ENCODE results near the gene ADGRV1.
A peak's percentile ranks its signal among the peaks of the same experiment; 100 is the strongest.
"Not testable (repeated sequence)": the region's sequence is repeated elsewhere in the genome, so short reads cannot be mapped to it uniquely, and the experiment has no call there.

The ADGRV1 gene

DNA sequence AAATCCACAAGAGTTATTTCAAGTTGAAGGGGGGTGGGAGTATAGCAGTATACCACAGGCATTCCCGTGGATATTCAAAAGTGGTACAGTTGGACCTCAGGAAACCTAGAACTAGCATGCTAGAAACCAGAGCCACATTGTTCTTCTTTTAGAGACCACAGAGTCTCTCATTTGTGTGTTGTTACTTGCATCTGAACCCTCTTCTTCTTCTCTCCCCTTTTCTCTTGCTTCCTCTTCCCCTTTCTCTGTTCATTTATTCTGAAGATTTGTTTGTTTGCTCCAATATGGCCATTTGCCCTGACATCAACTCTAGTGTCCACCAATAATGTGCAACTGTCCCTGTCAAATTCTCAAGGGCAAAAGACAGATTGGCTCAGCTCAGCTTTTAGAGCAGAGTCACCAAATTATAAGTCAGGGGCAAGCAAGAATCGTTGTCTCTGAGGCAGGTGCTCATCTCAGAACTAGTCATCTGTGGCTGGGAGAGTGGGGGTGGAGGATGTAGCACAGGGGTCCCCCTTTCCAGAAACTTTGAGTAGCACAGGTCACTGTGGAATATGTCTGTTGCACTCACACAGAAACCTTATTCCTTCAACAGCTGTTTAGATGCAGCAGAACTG is 503.5 kb downstream of the ADGRV1 start:
- no peak for DNase-seq (ENCODE audit: low read depth, low spot score)

DNA sequence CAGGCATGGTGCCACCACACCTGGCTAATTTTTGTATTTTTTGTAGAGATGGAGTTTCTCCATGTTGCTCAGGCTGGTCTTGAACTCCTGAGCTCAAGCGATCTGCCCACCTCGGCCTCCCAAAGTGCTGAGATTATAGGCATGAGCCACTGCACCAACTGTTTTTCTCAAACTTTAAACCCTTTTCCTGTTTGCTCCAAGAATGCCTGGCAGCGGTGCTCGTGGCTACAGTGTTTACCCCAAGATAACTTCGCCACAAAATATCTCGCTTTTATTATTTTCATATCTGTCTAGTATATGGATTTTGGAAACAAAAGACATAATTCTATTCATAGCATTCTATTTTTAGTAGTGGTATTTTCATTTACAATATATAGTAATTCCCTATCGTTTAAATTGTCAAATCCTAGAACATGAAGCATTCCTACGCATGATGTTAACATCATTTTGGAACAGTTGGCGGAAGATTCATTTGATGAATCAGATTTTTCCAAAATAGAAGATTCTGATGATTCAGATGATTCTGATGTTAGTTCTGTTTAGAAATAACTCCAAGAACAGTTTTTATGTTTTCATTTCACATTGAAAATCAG is 504.6 kb downstream of the ADGRV1 start:
- not testable (repeated sequence) for DNase-seq (ENCODE audit: low read depth, low spot score)

DNA sequence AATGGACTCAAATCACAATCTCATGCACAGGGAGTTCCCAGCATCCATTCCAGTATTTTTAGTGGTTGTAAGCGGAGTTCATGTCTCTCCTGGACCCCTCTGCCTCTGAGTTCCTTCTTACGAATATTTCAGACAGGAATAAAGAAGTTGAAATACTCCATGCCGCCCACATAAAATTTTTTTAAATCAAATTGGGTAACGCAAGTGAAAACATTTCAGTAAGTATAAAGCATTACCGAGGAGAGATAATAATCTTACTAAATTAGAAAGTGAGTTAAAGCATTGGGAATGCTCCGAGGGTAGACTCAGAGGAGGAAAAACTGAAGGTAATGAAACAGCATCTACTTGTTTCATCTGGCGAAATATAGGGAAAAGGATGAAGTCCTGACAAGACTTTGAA is 506.9 kb downstream of the ADGRV1 start:
- DNase-seq (ENCODE audit: low read depth, low spot score) = no peak

DNA sequence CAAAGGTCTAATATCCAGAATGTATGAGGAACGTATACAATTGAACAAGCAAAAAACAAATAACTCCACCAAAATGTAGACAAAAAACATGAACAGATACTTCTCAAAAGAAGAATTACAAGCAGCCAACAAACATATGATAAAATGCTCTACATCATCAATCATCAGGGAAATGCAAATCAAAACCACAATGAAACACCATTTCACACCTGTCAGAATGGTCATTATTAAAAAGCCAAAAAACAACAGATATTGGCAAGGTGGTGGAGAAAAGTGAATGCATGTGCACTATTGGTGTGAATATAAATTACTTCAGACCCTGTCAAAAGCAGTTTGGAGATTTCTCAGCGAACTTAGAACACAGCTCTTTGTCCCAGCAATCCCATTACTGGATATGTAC is 510.8 kb downstream of the ADGRV1 start:
- DNase-seq (ENCODE audit: low read depth, low spot score) = no peak

DNA sequence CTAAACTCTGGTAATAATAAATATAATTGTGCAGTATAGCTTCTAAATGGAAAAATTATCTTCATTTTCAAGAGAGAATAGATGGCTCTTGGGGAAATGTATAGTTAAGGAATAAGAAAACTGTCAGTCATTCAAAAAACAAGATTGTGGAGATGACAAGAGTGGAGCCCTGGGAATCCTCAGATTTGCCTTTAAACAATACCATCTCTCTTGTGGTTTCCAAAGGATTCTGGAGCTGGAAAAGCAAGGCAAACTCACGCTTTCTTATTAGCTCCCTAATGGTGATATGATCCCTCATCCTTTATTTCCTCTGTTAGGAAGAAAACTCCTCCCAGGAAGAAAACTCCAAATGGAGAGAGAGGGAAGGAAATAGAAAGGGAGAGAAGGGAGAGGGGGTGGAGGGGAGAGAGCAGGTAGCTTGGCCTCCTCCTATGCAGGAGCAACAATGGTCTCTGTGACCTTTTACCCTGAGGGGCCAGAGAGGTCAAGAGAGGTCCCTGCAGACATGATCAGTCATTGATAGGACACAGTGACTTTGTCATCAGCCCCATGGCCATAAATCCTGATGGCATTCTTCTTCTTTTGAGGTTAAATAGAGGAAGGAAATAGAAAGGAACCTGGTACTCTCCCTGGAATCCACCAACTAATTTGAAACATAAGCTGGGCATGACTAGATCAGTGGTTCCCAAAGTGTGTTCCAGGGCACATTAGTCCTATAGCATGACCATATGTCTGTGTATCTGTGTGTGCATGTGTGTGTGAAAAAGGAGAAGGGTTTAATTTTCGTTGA is 512.4 kb downstream of the ADGRV1 start:
- DNase-seq (ENCODE audit: low read depth, low spot score) = no peak

DNA sequence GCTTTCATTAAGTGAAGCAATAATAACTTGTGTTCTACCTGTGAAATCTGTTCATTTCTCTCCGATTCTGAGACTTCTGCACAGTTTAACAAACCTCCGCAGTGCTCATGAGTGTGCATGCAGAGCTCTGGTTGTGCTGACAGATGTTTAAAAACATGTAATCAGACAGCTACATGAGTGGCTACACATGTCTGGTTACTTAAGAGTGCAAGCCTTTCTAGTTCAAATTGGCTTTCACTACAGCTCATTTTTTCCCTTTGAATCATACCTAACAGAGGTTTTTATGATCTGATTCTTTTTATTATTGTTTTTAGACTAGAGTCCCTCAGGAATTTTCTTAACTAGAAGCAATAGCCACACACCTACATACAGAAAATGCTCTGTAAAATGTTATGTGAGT is 514.3 kb downstream of the ADGRV1 start:
- DNase-seq (ENCODE audit: low read depth, low spot score) = no peak

DNA sequence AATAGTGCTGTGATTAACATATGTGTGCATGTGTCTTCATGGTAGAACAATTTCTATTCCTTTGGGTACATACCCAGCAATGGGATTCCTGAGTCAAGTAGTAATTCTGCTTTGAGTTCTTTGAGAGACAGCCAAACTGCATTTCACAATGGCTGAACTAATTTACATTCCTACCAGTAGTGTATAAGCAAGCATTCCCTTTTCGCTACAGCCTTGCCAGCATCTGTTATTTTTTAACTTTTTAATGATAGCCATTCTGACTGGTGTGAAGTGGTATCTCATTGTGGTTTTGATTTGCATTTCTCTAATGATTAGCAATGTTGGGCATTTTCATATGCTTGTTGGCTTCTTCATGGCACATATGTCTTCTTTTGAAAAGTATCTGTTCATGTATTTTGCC is 516.0 kb downstream of the ADGRV1 start:
- DNase-seq (ENCODE audit: low read depth, low spot score) = no peak

DNA sequence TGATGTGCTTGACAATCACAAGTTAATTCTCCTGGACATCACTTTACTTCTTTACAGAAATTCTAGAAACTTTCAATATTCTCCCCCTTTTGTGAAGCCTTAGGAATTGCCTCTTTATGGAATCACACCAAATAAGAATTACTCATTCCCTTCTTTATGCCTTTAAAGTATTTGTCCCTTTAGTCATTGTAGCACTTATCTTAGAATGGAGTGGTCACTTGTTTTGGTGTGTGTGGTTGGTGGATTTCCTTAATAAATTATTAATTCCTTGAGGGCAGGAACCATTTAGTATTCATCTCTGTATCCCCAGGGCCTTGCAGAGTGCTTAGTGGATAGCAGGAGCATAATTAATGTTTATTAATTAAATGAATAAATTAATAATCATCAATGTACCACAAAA is 517.5 kb downstream of the ADGRV1 start:
- no peak for DNase-seq (ENCODE audit: low read depth, low spot score)

DNA sequence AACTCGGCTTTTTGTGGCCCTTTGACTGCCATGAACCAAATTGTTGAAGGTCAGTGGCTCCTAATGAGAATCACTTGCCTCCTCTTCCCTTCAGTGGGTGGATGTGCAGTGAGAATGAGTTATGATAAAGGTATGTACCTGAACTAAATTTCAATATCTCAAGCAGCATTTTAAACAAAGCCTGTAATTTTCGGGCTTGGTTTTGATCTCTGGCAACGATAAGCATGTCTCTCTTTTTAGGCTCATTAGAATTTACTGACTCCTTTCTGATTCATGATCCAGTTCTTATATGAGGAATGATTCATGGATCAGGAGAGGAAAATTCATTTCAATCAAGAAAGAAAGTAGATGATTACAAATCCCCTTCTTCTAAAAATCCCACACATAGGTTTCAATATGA is 519.0 kb downstream of the ADGRV1 start:
- DNase-seq (ENCODE audit: low read depth, low spot score) = no peak

DNA sequence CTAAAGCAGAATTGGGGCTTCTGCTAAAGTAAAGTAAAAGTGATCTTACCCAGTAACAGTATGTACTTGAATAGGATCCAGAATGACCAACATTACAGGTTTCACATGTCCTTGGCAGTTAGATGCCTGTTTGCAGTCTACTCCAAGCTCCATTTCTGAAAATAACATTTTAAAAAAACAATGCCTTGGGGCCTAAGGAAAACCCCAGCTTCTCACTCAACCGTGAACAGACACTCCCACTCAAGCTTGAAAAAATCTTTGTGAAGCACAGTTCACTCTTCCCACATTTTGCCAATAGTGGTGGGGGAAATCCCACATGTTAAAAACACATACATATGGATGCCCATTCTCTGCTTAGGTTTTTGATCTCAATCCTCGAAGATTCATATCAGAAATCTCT is 520.4 kb downstream of the ADGRV1 start:
- no peak for DNase-seq (ENCODE audit: low read depth, low spot score)

DNA sequence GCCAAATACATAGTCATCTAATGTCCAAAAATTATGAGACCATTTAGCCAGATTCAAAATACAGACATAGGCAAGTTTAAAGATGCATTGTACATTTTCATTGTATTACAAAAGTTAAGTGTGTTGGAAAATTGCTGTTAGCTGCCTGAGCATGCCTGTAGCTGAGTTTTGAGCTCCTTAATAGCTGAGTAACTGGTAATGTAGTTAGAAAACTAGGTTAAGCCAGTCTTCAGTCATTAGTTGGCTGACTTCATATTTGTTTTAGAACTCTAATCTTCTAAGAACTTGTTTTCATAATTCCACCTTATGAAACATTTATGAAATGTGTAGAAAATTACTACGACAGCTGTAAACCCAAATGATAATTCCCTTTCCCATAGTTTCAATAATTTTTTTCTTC is 531.2 kb downstream of the ADGRV1 start:
- no peak for DNase-seq (ENCODE audit: low read depth, low spot score)

DNA sequence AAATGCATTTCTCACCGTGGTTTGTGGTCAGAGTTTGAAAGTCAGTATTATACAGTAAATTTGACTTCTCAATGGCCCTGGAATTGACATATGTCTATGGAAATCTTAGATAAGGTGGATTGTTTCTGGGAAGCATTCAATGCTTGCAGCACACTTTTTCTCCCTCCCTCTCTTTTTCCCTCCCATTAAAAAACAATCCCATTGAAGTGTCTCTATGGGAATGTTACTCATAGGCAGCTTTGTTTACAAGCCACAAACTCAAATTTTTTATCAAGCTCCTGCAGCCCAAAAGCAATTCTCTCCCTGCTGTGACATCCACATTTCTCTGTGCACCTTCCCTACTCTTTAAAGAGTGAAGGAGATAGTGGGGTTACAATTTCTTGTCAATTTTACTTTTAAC is 532.4 kb downstream of the ADGRV1 start:
- DNase-seq (ENCODE audit: low read depth, low spot score) = no peak

DNA sequence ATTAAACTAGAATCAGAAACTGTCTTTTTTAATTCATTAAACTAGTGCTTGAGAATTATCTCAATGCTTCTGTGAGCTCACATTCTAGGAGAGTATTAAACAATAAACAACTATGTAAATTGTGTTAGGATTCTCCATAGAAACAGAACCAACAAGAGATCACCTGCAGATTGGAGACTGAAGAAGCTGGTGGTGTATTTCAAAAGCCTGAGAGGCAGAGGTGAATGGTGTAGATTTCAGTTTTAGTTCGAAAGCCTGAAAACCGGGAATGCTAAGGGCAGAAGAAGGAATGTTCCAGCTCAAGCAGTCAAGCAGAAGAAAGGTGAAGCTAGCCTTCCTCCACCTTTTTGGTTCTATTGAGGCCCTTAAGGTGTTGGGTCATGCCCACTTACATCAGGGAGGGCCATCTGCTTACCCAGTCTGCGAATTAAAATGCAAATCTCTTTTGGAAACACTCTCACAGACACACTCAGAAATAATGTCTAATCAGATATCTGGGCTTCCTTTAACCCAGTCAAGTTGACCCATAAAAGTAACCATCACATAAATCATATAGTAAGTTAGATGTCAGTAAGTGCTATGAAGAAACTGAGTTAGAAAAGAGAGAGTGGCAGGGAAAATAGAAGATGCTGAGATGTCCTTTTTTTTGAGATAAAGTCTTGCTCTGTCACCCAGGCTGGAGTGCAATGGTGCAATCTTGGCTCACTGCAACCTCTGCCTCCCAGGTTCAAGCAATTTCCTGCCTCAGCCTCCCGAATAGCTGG is 533.1 kb downstream of the ADGRV1 start:
- no peak for DNase-seq (ENCODE audit: low read depth, low spot score)

DNA sequence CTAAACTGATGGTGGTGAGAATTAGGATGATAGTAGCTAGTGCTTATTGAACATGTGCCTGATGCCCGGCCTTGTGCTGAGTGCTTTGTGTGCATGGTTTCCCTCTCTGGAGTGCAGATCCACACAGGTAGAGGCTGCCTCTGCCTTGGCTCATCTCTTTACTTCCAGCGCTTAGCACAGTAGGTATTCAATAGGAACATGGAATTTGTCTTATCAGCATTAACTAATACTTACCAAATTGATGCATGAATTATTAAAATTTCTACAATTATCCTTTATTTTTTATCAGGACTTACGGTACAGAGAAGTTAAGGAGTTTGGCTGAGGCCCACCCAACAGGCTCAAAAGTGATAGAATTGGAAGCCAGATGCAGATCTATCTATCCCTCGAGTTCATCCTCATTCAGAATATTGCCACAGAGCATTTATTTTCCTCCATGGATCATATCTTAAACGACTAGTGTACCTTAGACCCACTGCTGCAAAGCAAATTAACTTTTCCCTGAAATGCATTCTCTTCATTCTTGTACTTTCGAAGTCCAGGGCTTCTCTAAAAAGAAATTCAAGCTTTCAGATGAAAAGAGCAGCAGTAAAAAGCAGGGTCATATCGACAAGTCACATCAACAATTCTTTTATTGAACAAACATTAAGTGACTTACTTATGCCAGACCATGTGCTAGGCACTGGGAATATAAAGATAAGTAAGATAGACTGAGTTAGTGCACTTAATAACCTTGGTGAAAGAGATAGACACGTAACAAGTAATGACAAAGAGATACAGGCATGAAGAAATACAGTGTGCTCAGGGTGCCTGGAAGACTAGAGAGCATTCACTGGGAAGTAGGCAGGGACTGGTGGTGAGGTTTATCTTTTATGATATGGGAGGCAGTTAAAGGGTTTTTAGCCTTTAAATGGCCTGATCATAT is 534.5 kb downstream of the ADGRV1 start:
- DNase-seq (ENCODE audit: low read depth, low spot score) = no peak

DNA sequence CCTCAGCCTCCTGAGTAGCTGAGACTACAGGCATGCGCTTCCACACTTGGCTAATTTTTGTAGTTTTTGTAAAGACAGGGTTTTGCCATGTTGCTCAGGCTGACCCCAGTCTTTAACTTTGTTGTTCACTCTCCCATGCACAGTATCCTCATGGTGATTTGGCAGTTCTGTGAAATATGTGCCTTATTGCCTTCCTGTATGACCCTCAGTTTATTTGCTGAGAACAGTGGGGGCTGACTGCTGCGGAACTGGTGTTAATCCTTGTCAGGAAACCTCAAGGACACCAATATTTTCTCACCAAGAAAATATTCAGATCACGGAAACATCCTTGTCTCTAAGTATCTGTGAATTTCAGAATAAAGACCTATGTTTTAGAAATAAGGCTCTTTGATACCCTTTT is 536.7 kb downstream of the ADGRV1 start:
- DNase-seq (ENCODE audit: low read depth, low spot score) = no peak

DNA sequence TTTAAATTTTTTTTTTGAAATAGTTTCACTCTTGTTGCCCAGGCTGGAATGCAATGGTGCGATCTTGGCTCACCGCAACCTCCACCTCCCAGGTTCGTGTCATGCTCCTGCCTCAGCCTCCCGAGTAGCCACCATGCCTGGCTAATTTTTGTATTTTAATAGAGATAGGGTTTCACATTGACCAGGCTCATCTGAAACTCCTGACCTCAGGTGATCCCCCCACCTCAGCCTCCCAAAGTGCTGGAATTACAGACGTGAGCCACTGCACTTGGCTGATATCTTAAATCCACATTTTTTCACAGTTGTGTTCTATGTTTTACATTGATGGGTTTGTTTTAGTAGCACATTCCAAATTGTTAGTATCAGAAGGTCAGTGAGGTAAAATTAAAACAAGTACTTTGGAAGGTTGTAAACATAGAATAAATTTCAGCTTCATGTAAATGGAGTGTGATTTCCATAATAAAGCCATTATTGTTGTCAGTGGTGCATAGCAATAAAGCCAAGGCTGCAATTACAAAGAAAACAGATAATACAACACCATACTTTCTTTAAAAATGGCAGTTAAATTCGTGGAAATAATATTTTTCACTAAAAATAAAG is 537.3 kb downstream of the ADGRV1 start:
- DNase-seq (ENCODE audit: low read depth, low spot score) = no peak

DNA sequence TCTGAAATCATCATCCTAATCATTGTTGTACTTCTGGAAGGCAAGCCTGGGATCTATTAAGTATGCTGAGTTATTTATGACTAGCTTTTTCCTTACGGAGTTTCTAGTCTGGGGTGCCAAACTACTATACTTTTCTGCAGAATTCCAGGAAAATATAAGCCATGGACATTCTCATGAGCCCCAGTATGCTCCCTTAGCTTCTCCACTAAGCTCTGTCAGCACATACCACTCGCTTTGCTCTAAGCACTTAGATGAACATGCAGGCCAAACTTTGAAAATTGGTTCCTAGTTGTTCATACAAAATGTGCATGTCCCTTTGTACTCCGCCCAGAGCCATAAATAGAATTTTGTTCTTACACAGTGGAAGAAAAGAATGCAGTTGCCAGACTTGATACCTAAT is 539.9 kb downstream of the ADGRV1 start:
- no peak for DNase-seq (ENCODE audit: low read depth, low spot score)

DNA sequence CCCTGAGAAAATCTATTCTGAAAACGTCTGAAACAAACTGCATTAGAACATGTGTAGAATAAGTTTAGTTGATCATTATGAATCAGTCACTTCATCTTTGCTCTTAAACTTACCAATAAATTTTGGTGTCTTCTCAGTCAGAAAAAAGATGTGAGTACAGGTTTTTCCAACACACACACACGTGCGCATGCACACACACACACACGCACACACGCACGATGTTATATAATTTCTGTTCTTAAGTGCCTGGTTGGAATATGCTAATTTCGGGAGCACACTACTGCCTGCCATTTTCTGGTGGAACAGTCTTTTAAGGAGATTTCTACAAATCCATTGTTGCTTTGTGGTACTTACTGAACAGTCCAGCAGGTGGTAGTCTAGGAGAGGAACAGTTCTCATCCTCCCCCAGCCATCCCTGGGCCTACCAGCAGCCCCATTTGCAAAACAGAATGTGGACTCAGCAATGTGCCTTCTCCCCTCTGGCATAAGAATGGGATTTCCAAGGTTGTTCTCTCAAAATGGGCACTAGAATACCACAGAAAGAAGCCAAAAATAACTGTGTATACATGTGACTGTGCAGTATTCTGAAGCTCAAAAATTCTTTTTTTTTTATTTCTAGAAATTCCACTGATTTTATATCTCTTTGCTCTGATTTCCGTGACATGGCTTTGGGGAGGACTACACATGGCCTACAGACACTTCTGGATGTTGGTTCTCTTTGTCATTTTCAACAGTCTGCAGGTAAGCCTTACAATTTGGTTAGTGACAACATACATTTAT is 543.2 kb downstream of the ADGRV1 start:
- peak; percentile 27 for DNase-seq (ENCODE audit: low read depth, low spot score)

DNA sequence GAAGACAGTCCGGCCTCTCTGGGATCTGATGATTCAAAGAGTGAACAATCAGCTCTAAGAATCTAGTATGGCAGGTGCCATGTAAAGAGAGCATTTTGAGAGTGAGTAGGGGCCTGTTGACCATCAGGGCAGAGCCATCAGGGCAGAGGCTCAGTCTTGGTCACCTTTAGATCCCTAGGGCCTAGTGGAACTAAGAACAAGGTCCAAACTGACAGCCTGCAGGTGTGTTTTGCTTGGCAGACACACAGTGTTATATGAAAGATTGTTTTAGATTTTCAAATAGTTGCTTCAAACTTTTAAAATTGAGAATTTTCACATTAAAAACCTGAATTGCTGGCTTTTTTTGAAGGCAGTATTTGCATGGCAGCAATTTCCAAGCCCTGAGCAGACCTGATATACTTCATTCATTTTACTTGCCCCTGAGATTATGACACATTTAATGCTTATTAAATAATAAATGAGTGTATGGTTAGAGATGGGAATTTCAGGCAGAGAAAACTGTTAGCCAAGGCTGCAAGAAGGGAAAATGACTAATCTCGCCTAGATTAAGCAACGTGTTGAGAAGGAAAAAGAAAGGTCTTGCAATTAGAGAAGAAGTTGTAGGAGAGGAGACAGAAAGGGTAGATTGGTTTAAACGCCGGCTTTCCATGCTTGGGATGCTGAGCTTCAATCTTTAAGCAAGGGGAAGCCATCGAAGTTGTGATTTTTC is 544.9 kb downstream of the ADGRV1 start:
- DNase-seq (ENCODE audit: low read depth, low spot score) = no peak

DNA sequence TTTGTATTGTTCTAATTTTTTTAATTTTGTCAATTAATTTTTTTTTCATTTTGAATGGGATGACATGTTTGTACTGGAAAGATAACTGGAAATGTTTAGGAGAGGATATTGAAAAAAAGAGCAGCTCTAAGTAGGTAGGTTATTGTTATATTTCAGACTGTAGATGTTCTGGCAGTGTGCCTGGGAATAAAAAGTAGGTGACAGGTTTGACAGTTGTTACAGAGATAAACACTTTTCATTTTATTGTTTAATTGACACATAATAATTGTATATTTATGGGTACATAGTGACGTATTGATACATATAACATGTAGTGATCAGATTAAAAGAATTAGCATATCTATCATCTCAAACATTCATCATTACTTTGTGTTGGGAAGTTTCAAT is 545.5 kb downstream of the ADGRV1 start:
- DNase-seq (ENCODE audit: low read depth, low spot score) = no peak
